Stimulated activated CD8-positive, alpha-beta memory T cell treated with anti-CD3 and anti-CD28 coated beads, Interleukin-2, amount 100 ng/mL, for 1 hour (primary cell): ENCODE results near the gene CARS2.

Source experiments
- DNase-seq, 2 donors: peaks; one replicate each; pipeline ENCODE4 v3.0.0-alpha.2; 2020; ENCODE audit warnings: low read depth in 2 of 2

Gene CARS2

DNA sequence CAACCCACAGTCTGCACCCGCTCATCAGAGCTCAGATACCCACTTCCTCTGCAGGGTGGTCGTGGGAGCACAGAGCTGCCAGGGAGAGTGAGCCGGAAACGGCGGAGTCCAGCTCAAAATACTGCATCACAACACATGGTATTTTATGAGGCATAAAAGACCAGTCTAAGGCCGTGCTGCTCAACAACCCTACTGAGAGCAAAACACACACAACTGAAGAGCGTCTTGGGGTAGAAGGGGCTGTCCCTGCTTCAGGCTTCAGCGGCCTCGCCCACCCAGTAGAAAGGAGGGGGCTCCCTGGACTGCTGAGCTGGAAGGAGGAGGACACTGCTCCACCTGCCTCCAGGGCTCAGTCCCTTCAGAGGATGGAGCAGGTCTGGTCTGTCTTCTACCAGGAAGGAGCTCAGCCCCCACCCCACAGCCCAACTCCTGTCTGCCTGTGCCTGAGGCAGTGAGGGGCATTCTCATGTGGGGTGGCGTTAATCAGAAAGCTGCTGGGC is 53.6 kb downstream of the CARS2 start:
- no peak for DNase-seq

DNA sequence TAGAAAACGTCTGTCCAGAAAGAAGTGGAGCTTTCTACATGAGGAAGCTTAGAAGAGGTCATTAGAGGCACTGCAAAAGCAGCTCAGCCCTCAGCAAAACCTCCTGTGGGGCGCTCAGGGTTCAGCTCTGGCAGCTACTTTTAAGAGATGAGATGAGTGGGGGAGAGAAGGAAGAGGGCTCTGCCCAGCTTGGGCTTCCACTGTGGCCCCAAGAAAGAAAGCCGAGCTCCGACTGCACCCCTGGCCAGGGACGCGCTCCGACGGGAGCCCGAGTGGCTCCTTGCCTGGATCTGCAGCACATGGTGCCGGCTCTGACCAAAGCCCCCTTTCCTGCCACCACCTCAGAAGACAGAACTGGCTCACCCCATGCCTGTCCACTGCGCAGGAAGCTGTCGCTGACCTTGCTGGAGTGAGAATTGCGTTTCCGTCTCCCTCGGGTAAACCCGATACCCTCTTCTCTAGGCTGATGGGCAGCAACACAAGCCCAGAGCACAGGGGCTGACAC is 54.1 kb downstream of the CARS2 start:
- no peak for DNase-seq

DNA sequence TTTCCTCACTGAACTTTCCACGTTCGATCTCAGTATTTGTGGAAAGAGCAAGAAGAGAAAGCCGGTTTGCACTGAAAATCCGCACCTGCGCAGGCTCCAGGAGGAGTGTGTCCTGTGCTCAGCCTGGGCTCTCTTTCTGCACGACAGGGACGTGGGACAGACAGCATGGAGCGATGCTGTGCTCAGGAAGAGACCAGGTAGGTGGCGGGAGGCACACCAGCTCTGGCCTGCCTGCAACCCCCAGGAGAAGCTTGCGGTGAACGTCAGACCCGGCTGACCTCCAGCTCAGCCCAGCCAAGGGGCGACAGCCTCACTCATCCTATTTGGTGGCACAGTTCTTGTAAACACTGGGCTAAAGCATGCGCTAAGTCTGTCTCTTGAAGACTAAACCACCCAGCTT is 54.6 kb downstream of the CARS2 start:
- DNase-seq, result no peak

DNA sequence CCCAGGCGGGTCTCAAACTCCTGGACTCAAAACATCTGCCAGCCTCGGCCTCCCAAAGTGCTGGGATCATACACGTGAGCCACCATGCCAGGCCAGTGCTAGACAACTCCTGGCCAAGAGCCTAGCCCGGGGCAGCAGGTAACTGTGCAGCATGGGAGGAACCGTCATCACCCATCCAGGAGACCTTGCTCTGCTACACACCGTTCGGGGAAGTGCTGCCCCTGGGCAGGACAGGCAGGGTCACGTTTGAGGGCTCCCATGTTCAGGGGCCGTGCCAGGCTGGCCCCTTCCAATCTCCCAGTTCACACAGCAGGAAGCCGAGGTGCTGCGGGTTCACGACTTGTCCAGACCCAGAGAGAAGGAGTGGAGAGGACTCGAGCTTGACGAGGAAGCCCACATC is 55.5 kb downstream of the CARS2 start:
- DNase-seq, result no peak

DNA sequence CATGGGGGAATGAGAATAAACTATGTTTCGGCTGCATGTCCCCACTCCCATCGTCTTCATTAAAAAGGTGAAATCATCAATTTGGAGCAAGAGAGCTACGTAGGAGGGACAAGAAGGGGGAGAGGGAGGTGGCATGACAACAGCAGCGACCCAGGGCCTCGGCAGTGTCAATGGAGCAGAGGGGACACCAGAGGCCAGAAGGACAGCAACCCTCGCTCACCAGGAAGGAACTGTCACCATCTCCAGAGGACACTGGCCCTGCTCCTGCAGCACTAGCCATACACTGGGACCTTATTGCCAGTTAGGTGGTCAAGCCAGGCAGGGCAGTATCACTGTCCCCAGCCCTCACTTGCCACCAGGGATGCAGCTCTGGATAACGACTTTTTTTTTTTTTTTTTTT is 56.4 kb downstream of the CARS2 start:
- DNase-seq, result no peak

DNA sequence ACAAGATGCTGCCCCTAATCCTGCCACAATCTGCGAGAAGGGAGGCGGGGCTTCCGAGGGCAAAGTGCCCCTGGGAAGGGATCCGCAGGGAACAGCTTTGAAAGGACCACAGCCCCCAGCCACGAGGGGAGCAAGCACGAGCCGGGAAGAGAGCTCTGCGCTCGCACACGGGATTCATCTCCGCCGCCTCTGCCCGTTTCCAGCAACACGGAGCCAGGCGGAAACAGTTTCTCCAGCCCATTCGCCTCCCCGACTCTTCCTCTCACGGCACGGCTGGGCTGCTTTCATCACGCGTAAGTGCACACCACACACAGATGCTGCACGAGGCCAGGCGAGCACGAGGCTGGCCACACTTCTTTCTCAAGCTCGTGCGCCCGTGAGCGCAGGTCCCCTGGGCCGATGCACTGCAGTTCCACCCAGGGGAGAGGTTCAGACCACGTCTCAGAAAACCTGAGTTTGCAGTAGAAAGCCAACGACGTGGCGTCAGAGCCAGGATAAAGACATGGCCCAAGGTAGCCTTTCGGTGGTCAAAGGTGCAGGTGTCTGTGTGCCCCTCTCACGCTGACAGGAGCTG is 57.0 kb downstream of the CARS2 start:
- no peak for DNase-seq

DNA sequence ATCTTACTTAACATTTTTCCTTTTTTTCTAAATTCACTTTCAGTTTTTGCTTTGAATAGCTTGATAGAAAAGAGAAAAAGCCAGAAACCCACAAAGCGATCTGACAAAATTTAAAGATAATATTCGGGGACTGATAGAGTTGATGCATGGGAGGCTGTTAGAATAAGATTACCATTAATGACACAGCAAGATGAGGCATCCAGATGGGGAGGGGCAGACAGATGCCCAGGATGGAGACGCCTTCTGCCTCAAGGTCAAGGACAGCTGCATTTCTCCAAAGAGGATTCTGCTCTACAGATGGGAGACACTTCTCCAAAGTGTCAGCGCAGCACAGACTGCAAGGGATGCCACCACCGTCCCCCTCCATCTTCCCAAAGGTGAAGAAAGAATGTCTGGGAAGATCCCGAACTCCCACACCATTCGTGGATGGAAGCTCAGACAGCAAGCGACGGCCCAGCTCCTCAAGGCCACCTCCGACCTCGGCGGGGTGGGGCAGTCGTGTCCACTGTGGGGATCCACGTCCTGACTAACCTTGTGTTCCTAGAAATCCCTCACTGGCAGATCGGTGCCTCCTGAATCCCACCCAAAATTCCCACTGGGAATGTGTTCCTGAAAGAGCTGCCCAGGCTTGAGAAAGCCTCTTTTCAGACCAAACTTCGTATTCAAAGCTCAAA is 57.6 kb downstream of the CARS2 start:
- no peak for DNase-seq

DNA sequence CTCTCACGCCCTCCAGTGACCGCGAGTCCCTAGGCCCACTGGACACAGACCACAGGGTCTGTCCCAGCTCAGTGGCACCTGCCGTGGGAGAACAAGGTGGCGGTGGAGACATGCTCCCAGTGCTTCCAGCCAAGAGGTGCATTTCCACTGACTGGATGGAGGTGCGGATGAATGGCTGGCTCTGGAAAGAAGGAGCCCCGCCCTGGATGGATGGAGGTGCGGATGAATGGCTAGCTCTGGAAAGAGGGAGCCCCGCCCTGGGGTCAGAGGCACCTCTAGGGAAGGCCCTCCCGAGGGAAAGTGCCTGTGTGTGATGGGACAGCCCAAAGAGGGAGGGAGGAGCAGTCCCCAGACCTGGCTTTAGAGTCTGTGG is 58.6 kb downstream of the CARS2 start:
- no peak for DNase-seq

DNA sequence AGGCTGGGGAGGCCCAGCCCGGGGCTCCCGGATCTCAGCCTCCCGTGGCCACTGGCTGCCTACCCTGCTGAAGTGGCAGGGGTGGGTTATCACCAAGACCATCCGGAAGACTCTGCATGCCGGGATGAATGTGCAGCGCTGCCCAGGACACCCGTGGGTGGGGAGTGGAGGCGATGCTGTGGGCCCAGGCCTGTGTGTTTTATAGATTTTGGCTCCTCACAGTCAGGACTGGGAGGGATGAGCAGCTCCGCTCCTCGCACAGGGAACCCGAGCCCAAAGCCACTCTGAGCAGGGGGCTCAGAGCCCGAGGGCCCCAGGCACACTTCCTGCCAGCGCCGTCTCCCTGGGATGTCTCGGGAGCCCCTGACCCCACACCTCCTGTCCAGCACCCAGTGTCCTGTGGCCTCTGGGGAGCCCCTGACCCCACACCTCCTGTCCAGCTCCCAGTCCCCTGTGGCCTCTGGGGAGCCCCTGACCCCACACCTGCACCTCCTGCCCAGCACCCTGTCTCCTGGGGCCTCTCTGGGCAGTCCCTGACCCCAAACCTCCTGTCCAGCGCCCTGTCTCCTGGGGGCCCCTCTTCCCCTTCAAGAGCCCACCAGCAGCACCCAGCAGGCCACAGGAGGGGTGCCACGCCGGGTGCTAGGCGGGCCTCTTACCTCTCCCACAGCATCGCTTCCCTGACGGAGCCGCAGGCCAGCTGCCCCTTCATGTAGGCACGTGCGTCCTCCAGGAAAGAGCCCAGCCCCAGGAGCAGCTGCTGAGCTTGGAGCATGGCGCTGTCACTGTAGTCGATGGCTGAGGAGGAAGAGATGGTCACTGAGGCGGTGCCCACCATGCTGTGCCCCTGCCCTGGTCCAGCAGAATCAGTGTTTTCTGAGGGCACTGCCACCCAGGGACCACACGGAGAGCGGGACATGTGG is 59.2 kb downstream of the CARS2 start:
- DNase-seq, result no peak

DNA sequence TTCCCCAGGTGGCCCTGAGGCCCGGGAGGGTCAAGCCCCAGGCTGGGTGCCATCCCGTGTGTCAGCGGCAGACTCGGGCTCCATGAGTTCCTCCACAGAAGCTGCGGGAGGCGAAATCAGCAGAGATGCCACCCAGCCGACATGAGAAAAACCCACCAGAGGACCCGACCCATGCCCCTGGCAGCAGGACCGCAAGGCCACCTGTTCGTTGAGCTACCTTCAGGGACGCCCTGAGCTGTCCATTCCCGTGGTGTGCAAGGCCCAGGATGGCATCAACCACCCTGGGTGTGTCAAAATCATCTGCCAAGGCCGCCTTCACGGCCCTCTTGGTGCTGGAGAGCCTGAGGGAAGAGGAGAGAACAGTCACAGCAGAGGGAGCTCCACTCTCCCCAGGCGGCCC is 60.2 kb downstream of the CARS2 start:
- DNase-seq, result no peak

DNA sequence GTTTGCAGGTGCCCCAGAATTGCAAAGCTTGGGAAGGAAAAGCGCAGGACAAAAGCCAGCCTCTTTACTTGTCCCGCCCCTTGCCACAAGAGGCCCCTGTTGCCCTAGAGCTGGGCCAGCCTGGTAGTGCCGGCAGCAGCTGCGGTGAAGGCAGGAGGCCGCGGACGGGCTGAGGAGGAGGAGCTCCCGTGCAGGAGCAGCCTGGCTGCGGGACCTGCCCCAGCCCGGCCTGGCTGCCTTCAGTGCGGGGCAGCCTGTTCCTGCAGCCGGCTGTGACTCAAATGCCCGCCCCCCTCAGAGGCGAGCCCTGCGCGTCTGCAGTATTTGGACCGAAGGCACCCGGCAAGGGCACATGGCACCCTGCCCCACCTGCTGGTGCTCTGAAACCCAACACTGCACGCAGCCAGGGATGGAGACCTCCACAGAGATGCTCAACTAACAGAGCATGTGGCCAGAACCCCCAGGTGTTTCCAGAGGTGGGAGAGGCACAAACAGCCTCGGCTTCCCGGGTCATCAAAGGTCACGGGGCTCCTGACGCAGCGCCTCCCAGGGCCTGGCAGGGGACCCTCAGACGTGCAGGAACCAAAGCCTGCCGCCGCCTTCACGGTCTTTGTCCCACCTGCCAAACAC is 60.9 kb downstream of the CARS2 start:
- DNase-seq, result no peak

DNA sequence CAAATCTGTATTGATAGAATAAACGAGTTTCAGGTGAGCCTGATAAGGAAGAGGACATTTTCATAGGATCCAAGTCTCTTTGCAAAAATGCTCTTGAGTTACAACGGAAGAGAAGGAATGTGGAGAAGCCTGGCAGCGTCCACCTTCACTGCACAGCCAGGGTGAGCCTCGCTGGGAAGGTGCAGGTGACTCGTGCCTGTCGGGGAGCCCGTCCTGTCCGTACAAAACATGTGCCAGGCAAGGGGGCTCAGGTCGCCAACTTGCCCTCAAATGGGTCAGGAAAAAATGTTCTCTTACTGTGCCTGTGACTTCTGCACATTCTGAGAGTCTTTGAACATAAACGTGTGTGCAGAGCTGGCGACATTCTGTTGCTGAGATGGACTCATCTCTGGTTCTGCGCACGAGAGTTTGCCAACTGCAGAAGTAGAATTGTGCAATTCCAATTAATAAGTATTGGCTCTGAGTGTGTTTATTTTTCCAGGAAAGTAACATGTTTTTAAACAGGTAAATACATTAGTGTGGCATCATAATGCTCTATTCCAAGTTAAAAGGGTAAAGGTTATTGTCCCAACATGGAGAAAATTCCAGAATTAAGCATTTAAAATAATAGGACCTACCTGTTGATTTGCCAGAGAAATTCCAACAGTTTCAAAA is 62.0 kb downstream of the CARS2 start:
- no peak for DNase-seq

DNA sequence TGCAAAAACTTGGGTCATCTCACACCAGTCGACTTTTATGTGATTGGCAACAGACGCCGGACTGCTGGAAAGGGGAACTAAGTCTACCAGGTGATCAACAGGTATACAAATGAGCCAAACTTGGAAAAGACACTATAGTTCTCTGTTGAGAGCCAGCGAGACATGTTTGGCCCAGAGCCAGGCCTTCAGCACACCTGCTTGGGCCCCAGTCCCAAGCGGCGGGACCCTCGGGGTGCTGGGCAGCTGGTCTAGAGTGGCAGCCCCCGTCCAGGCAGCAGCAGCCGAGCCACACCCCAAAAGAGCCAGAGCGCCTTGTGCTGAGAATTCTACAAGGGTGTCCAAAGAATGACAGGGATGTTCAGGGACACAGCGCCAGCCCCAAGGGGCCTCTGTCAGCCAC is 62.6 kb downstream of the CARS2 start:
- no peak for DNase-seq

DNA sequence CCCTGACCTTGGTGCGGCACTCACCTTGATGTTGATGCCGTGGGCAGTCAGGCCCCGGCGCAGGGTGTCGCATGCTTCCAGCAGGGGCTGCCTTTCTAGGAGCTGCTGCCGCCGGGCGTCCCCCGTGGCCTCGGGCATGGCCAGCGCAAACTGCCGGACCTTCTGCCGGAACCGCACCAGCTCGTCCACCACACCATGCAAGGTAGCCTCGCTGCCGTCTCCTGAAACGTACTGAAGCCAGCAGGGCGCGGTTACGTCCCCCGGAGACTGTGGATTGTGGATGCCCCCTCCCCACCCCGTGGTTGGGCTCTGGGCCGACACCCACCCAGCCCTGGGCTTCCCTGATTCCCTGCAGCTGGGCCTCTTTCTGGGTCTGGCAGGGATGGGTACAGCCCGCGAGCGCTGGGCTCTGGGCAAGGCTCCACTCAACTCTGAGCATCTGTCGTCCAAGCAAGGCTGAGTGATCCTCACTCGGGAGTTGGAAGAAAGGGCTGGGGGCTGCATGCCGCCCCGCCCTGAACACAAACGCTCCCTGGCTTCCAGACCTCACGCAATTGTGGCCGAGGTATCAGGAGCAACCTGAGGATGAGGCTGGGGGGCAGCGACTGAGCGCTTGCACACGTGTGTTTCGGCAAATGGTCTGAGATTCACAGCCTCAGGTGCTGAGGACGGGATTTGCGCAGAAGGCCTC is 63.5 kb downstream of the CARS2 start:
- no peak for DNase-seq

DNA sequence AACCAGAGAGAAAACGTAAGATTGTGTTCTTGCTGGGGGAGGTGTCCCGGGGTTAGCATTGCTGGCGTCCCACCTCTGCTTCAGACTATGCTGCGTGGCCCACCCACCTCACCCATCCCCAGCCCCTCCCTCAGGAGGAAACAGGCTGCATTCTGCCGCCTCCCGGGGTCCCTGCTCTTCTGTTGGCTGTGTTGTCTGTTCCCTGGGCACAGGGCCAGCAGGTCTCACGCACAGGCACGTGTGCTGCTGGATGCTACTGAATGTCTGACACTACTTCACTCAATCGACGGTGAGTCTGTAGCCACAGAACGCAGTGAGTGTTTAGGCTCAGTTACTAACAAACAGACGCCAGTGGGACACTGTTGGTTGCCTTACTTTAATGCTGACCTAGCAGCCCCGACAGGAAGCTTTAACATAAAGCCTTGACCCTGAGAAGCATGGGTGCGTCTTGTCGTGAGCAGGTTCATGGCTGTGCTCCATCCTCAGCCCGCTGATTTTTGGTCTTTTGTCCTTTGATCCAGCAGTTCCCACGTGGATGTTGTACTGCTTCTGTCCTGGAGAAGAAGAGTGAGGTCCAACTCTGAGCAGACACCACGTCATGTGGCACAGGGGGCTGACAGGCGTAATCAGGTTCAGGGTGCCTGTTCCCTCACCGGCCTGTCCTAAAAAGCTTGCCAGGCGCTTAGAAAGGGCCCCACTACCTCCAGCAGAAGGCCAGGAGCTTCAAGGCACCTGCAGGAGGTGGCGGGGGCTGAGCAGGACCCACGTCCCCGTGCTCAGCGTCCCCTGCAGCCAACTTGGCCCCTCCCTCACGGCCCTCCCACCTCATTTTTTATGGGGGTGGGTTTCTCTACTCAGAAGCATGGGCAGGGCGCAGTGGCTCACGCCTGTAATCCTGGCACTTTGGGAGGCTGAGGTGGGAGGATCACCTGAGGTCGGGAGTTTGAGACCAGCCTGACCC is 64.6 kb downstream of the CARS2 start:
- DNase-seq, result no peak

DNA sequence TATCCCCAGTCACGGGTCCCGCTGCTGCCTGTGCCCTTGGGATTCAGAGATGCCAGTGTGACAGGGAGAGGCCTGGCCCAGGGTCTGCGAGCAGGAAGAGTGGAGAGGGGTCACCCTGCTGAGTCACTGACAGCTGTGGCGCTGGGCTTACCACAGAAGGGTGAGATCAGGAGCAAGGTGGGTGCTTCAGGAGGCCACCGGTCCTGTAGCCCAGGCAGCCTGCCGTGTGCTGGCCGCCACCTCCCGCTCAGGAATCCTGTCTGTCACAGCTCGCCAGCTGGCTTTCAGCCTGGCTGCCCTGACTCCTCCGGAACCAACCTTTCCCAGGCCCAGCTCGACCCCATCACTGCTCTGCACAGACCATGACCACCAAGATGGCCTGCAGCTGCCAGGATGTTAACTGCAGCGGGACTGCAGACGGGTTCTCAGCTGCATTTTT is 65.3 kb downstream of the CARS2 start:
- DNase-seq, result no peak

DNA sequence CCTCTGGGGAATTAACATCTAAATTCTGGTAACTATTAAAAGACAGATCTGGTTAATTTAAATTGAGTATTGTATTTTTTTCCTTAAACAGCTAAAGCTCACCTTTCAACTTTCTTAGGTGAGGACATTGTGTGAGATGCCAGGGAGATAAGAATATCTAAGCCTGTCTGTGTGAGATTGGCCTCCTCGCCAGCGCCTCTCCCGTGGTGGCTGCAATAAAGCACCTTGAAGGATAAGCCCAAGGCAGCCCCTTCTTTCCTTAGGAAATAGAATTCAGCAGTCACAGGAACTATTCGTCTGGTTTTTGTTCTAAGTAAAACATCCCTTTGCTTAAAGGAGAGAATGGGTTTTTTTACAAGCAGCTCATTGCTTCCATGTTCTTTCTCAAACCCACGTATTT is 66.0 kb downstream of the CARS2 start:
- DNase-seq, result no peak

DNA sequence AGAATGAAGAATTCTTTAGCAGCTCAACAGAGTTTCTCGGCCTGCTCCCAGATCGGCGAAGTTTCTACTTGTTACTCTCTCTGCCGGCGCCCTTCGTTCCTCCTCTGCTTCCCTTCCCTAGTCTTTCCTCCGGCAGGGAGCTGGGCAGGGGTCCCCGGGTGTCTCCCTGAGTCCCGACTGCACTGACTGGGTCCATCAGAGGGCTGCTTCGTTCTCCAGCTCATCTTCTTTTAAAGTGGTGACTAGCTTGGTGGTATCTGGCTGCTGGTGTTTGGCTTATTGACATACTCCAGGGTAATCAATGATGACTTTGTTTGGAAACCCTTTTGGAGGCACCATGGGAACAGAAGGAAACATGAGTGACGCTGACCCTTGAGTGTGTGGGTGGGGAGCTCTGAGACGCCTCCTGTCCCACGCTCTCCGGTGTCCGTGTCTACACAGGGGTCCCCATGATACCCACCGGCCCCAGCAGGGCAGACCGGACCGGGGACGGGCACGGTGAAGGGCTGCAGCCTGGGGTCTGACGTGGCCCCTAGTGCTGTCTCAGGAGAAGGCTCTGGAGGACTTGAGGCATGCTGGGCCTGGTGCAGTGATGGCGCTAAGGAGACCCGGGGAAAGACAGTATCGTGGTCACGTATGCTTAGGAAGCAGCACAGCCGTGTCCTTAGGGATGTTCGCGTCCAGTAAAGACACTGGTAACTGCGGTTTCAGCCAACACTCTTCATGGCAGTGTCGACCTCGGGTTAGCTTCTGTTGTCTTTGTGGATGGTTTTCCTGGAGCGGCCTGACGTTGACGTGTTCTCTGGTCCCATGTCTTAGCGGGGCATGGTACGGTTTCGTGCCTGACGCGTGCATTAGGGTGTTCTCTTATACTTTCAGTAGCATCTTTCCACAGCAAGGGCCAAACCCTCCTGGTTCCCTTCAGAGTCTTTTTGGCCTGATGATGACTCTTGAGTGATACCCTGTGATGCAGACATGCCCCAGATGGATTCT is 66.8 kb downstream of the CARS2 start:
- no peak for DNase-seq

DNA sequence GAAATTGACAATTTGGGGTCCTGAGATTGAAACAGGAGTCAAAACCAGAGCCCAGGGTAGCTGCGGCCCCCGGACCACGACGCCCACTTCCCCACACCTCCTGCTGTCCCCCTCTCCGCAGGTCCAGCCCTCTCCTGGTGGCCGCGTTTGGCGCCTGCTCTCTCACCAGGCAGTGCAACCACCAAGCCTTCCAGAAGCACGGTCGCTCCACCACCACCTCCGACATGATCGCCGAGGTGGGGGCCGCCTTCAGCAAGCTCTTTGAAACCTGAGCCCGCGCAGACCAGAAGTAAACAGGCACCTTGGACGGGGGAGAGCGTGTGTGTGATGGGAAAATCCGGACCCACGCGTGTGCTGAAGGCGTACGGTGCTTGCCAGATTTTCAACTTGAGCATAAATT is 67.7 kb downstream of the CARS2 start:
- DNase-seq, result no peak
